Ishikawa (cell line): ENCODE data around the gene TNIP1.

ENCODE experiments used
- CEBPB ChIP-seq: IDR thresholded peaks from 2 replicates; pipeline ENCODE4 v1.6.1; 2012
- CREB1 ChIP-seq: IDR thresholded peaks from 2 replicates; pipeline ENCODE4 v1.6.1; 2012; ENCODE audit warnings: low read depth
- EGR1 ChIP-seq: IDR thresholded peaks from 2 replicates; pipeline ENCODE4 v1.6.1; 2012
- EP300 ChIP-seq: IDR thresholded peaks from 2 replicates; pipeline ENCODE4 v1.6.1; 2012; ENCODE audit warnings: borderline replicate concordance
- FOXM1 ChIP-seq: IDR thresholded peaks from 2 replicates; pipeline ENCODE4 v1.6.1; 2012; ENCODE audit warnings: low read depth, borderline replicate concordance
- MAX ChIP-seq: IDR thresholded peaks from 2 replicates; pipeline ENCODE4 v1.6.1; 2012
- NFIC ChIP-seq: IDR thresholded peaks from 2 replicates; pipeline ENCODE4 v1.6.1; 2012
- RAD21 ChIP-seq: IDR thresholded peaks from 2 replicates; pipeline ENCODE4 v1.6.1; 2012; ENCODE audit warnings: low read depth
- REST ChIP-seq: IDR thresholded peaks from 2 replicates; pipeline ENCODE4 v1.6.1; 2012; ENCODE audit warnings: low read depth, mild to moderate bottlenecking
- TAF1 ChIP-seq: IDR thresholded peaks from 2 replicates; pipeline ENCODE4 v1.6.1; 2012; ENCODE audit warnings: low read depth, mild to moderate bottlenecking
- TCF12 ChIP-seq: IDR thresholded peaks from 2 replicates; pipeline ENCODE4 v1.6.1; 2012; ENCODE audit warnings: low read depth
- TEAD4 ChIP-seq: IDR thresholded peaks from 2 replicates; pipeline ENCODE4 v1.6.1; 2012
- YY1 ChIP-seq: IDR thresholded peaks from 2 replicates; pipeline ENCODE4 v1.6.1; 2012; ENCODE audit warnings: low read depth
- ZBTB7A ChIP-seq: IDR thresholded peaks from 2 replicates; pipeline ENCODE4 v1.6.1; 2012; ENCODE audit warnings: low read depth
- TF ChIP-seq, protein P1 (sequence below): IDR thresholded peaks from 2 replicates; pipeline ENCODE4 v1.6.1; 2012

TNIP1 gene

DNA sequence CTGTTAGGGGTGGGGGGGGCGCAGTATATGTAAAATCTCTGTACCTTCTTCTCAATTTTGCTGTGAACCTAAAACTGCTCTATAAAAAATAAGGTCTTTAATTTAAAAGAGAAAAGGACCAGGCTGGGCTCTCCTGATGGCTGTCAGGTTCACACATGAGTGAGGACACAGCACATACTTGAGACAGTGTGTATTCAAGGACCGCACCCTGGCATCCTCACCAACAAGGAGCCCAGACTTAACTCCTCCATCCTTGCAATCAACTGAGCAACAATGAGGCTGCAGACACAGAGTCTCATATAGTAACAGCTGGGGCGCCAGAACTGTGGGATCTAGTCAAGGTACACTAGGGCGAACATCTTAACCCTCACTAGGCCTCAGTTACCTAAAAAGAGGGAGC, 9.8 kb downstream of the TNIP1 start:
- TF ChIP-seq MAX (no peak), CREB1 (no peak), EP300 (no peak), TCF12 (no peak), RAD21 (no peak), NFIC (no peak), ZBTB7A (no peak), REST (no peak), CEBPB (no peak), YY1 (no peak), TEAD4 (no peak), FOXM1 (no peak), EGR1 (no peak), TAF1 (no peak)
- TF ChIP-seq, protein P1, sequence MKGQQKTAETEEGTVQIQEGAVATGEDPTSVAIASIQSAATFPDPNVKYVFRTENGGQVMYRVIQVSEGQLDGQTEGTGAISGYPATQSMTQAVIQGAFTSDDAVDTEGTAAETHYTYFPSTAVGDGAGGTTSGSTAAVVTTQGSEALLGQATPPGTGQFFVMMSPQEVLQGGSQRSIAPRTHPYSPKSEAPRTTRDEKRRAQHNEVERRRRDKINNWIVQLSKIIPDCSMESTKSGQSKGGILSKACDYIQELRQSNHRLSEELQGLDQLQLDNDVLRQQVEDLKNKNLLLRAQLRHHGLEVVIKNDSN = no peak

GRCh38 chr5:151070449-151070848, 10.4 kb downstream of the TNIP1 start:
- TF ChIP-seq TCF12 = no peak

DNA sequence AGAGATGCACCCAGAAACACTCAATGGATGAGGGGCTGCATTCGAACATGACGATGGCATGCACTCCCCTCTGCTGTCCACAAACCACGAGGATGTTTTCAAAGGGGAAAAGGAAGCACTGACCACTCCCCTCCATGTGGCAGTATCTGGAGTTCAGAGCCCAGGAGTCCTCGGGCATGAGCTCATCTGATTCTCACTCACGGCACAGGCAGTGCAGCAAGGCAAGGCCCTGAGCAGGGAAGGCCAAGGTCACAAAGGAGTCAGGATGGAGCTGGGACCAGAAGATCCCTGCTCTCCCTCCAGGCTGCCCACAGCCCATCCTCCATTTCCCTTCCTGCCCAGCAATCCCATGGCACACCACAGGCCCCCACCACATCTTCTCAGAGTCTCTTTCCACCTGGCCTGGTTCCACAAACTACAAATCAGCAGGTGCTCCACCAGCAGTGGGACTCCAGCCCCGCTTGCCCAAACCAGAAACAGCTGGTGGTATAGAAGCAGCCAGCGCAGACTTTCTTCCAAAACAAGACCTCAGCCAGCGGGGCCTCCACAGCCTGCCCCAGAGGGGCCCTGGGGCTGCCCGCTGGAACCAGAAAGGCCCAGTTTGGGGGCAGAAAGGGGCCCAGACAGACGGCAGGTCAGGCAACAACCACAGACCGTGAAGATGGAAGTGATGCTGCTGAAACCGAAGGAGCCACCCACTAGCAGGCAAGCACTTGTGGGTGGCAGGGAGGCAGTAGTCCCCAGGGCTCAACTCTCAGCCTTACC, 12.2 kb downstream of the TNIP1 start:
- no peak for TF ChIP-seq NFIC
- no peak for TF ChIP-seq CEBPB

DNA sequence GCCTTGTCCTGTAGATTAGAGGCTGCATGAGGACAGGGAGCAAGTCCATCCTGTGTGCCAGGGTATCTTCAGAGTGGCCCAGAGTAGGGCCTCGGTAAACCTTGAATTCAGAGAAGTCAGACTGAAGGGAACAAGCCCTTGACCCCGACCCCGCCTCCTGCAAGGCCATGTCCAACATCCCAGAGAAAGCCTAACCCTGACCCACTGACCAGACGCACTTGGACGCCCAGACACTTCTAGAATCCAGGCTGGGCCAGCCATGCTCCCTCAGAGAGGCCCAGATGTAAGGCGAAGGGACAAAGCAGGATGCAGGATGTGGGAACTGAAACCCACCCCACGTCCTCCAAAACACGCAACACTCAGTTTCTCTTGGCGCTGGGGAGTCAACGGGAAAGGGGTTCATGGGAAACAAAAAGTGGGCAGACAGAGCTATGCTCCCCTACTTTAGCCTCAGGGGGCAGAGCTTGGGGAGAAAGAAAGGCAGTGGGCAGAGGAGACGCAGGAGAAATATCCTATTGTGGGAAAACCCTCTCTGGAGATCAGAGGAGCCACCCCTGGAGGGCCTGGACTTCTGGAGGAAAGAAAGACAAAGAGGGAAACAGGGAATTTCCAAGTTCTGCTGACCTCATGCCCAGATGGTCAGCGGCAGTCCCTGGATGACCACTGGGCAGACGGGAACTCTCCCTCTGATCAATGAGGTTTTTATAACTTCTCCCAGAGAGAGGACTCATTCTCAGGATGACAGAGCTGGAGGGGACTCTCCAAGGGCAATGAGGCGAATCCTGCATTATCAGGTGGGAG, 13.0 kb downstream of the TNIP1 start:
- TF ChIP-seq NFIC (no peak), RAD21 (no peak), REST (no peak), FOXM1 (no peak), CREB1 (no peak), TEAD4 (no peak), TCF12 (no peak), TAF1 (no peak)
- TF ChIP-seq, protein P1 = no peak

DNA sequence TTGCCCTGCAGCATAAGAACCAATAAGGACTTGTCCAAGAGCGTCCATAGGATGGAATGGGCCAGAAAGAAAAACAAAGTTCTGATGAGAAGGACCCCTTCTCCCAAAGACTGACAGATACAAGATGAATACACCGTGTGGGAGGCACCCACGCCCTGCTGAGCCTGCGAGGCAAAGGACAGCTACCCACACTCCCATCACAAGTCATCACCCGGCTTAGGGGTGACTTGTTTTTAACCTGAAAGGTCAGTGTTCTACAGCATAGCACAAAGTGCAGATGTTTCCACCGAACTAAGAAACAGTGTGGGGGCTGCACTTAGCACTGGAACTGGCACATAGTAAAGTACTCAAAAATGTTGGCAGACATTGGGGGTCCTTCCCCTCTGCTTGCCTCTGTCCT, 13.9 kb downstream of the TNIP1 start:
- TF ChIP-seq CEBPB (no peak), YY1 (no peak)
- TF ChIP-seq, protein P1 = no peak

DNA sequence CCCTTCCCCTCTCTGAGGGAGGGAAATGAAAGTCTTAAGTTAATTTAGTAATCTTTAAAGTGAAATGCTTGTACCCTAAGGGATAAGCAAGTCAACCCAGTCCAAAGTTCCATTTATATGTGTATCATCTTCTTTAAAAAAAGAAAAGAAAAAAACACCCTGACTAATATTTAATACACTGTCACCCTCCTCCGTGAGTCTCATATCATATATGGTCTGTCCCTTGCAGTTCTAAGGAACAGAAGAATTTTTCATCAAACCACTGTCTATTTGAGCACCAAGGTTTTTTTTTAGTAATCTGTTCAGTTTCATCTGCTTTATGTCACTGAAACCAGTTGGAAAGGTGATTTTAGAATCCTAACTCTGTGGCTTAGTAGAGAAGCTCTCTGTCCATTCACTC, 15.2 kb downstream of the TNIP1 start:
- TF ChIP-seq RAD21 = no peak
- TF ChIP-seq TEAD4 = no peak
- no peak for TF ChIP-seq TCF12
- no peak for TF ChIP-seq NFIC
- TF ChIP-seq YY1 = no peak
- TF ChIP-seq EP300 = no peak
- no peak for TF ChIP-seq REST
- TF ChIP-seq, protein P1 = no peak
- no peak for TF ChIP-seq MAX
- TF ChIP-seq FOXM1 = no peak
- TF ChIP-seq CREB1 = no peak
- no peak for TF ChIP-seq TAF1
- no peak for TF ChIP-seq EGR1
- TF ChIP-seq CEBPB = no peak
- TF ChIP-seq ZBTB7A = no peak
